ENCODE data around the gene AHSG.

AHSG gene

GRCh38 chr3:186593862-186594261 is 19.0 kb upstream of the AHSG start:
- no peak for DNase-seq

- DNase-seq: no peak
These were observed 18.2 kb upstream of the AHSG start for GRCh38 chr3:186594591-186595113.

- no peak for DNase-seq
These were observed 16.1 kb upstream of the AHSG start for GRCh38 chr3:186596568-186597287.

- DNase-seq: no peak
These were observed 14.6 kb upstream of the AHSG start for GRCh38 chr3:186598108-186598784.

GRCh38 chr3:186598794-186599141 is 14.1 kb upstream of the AHSG start:
- no peak for DNase-seq

- no peak for DNase-seq
These were observed 13.6 kb upstream of the AHSG start for GRCh38 chr3:186599142-186599784.

- no peak for DNase-seq
These were observed 13.1 kb upstream of the AHSG start for GRCh38 chr3:186599785-186600166.

GRCh38 chr3:186600896-186601295 is 12.0 kb upstream of the AHSG start:
- DNase-seq: no peak

- DNase-seq: no peak
These were observed 9.7 kb upstream of the AHSG start for GRCh38 chr3:186603159-186603558.

- DNase-seq: no peak
These were observed 7.8 kb upstream of the AHSG start for GRCh38 chr3:186605078-186605477.

- DNase-seq: no peak
These were observed 7.0 kb upstream of the AHSG start for GRCh38 chr3:186605561-186606545.

- DNase-seq: no peak
These were observed 4.1 kb upstream of the AHSG start for GRCh38 chr3:186608624-186609215.

GRCh38 chr3:186609247-186609868 is 3.5 kb upstream of the AHSG start:
- no peak for DNase-seq

- DNase-seq: no peak
These were observed 795 bp upstream of the AHSG start for GRCh38 chr3:186612065-186612464.

- DNase-seq: no peak
These were observed 891 bp downstream of the AHSG start for GRCh38 chr3:186613637-186614265.

- DNase-seq: no peak
These were observed 1.4 kb downstream of the AHSG start for GRCh38 chr3:186614266-186614596.

GRCh38 chr3:186614597-186615483 is 2.0 kb downstream of the AHSG start:
- DNase-seq: peak; percentile 72

- no peak for DNase-seq
These were observed 3.4 kb downstream of the AHSG start for GRCh38 chr3:186616299-186616617.

GRCh38 chr3:186617036-186617946 is 4.4 kb downstream of the AHSG start:
- DNase-seq: peak; percentile 84
